ENCODE measurements around the gene APOH.
A peak's percentile ranks its signal among the peaks of the same experiment; 100 is the strongest.
"Not testable (repeated sequence)": the region's sequence is repeated elsewhere in the genome, so short reads cannot be mapped to it uniquely, and the experiment has no call there.

The APOH gene

GRCh38 chr17:66262767-66263166 lies 33.6 kb upstream of the APOH start:
- H4K8ac ChIP-seq (ENCODE audit: low read depth, low read length) = no peak overlapping the region
- no peak overlapping the region for H3K9ac ChIP-seq (ENCODE audit: low read length)
- no peak overlapping the region for H2BK15ac ChIP-seq (replicated peaks; ENCODE audit: low read depth)
- H2AK5ac ChIP-seq (ENCODE audit: low read length) = no peak overlapping the region
- no peak for DNase-seq
- no peaks in the 10 kb centered on the region for H3K79me1 ChIP-seq (ENCODE audit: low read length)
- H3K36me3 ChIP-seq (ENCODE audit: control insufficient read depth, insufficient read depth, low read length) = no peaks in the 10 kb centered on the region
- H3K4me3 ChIP-seq (ENCODE audit: low read length) = no peak overlapping the region
- no peak overlapping the region for H4K5ac ChIP-seq (ENCODE audit: low read length)
- H3K27ac ChIP-seq (ENCODE audit: low read depth, low read length) = no peak overlapping the region
- no peak overlapping the region for H3K23ac ChIP-seq (ENCODE audit: low read length)
- no peak overlapping the region for H3K18ac ChIP-seq (ENCODE audit: low read length)
- no peak overlapping the region for H3K56ac ChIP-seq (ENCODE audit: low read length)
- H2BK5ac ChIP-seq (ENCODE audit: low read length) = no peak overlapping the region
- H3K4ac ChIP-seq (ENCODE audit: low read depth, low read length) = no peak overlapping the region
- no peaks in the 10 kb centered on the region for H3K4me1 ChIP-seq (ENCODE audit: control insufficient read depth, low read depth, low read length)
- no peak overlapping the region for H3K4me2 ChIP-seq (ENCODE audit: low read length)
- H3K27me3 ChIP-seq (ENCODE audit: insufficient read depth, low read length, poor library complexity) = no peaks in the 10 kb centered on the region
- no peak overlapping the region for H2BK120ac ChIP-seq (ENCODE audit: low read depth, low read length)
- no peaks in the 10 kb centered on the region for H3K79me2 ChIP-seq (ENCODE audit: control insufficient read depth, insufficient read depth, low read length)
- no CpG with 5 or more reads among the region's 2 CpGs for WGBS (ENCODE audit: extremely low coverage, insufficient coverage, low lambda C conversion rate)

GRCh38 chr17:66260688-66261087 lies 31.5 kb upstream of the APOH start:
- H4K8ac ChIP-seq (ENCODE audit: low read depth, low read length) = no peak overlapping the region
- H3K4me3 ChIP-seq (ENCODE audit: low read length) = no peak overlapping the region
- no peak overlapping the region for H3K9ac ChIP-seq (ENCODE audit: low read length)
- H2AK5ac ChIP-seq (ENCODE audit: low read length) = no peak overlapping the region
- no peak overlapping the region for H2BK120ac ChIP-seq (ENCODE audit: low read depth, low read length)
- no peaks in the 10 kb centered on the region for H3K79me1 ChIP-seq (ENCODE audit: low read length)
- H3K27me3 ChIP-seq (ENCODE audit: insufficient read depth, low read length, poor library complexity) = no peaks in the 10 kb centered on the region
- no peak overlapping the region for H2BK5ac ChIP-seq (ENCODE audit: low read length)
- no peak overlapping the region for H3K4me2 ChIP-seq (ENCODE audit: low read length)
- no CpG with 5 or more reads among the region's 1 CpG for WGBS (ENCODE audit: extremely low coverage, insufficient coverage, low lambda C conversion rate)
- H3K18ac ChIP-seq (ENCODE audit: low read length) = no peak overlapping the region
- H3K4ac ChIP-seq (ENCODE audit: low read depth, low read length) = no peak overlapping the region
- H3K23ac ChIP-seq (ENCODE audit: low read length) = no peak overlapping the region
- H3K56ac ChIP-seq (ENCODE audit: low read length) = no peak overlapping the region
- no peak overlapping the region for H2BK15ac ChIP-seq (replicated peaks; ENCODE audit: low read depth)
- no peaks in the 10 kb centered on the region for H3K36me3 ChIP-seq (ENCODE audit: control insufficient read depth, insufficient read depth, low read length)
- DNase-seq = no peak
- no peaks in the 10 kb centered on the region for H3K79me2 ChIP-seq (ENCODE audit: control insufficient read depth, insufficient read depth, low read length)
- H4K5ac ChIP-seq (ENCODE audit: low read length) = no peak overlapping the region
- no peak overlapping the region for H3K27ac ChIP-seq (ENCODE audit: low read depth, low read length)
- H3K4me1 ChIP-seq (ENCODE audit: control insufficient read depth, low read depth, low read length) = no peaks in the 10 kb centered on the region

DNA sequence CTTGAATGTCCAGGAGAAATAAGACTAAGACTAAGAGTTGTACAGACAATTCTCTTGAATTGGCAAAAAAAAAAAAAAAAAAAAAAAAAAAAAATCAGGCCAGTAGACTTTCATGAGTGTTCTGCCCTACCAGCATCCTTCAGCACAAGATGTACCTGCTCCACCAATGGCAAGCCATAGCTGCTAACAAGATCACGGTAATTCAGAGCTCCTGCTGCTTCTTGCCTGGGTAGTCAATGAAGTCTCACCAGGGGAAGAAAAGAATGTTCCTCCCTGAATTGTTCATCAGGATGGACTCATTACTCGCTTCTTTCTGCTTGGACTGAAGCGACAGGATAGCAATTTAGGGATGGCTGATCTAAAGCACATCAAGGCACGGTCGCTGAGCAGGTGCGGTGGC lies 31.1 kb upstream of the APOH start:
- H2AK5ac ChIP-seq (ENCODE audit: low read length) = no peak overlapping the region
- no peak overlapping the region for H3K23ac ChIP-seq (ENCODE audit: low read length)
- H3K79me1 ChIP-seq (ENCODE audit: low read length) = no peaks in the 10 kb centered on the region
- no peaks in the 10 kb centered on the region for H3K36me3 ChIP-seq (ENCODE audit: control insufficient read depth, insufficient read depth, low read length)
- no peak overlapping the region for H2BK5ac ChIP-seq (ENCODE audit: low read length)
- no peak overlapping the region for H2BK15ac ChIP-seq (replicated peaks; ENCODE audit: low read depth)
- no peaks in the 10 kb centered on the region for H3K27me3 ChIP-seq (ENCODE audit: insufficient read depth, low read length, poor library complexity)
- DNase-seq = no peak
- no peak overlapping the region for H3K27ac ChIP-seq (ENCODE audit: low read depth, low read length)
- no CpG with 5 or more reads among the region's 6 CpGs for WGBS (ENCODE audit: extremely low coverage, insufficient coverage, low lambda C conversion rate)
- H3K4me2 ChIP-seq (ENCODE audit: low read length) = no peak overlapping the region
- no peak overlapping the region for H3K4me3 ChIP-seq (ENCODE audit: low read length)
- H3K4ac ChIP-seq (ENCODE audit: low read depth, low read length) = no peak overlapping the region
- H4K5ac ChIP-seq (ENCODE audit: low read length) = no peak overlapping the region
- no peak overlapping the region for H3K9ac ChIP-seq (ENCODE audit: low read length)
- no peak overlapping the region for H3K18ac ChIP-seq (ENCODE audit: low read length)
- H2BK120ac ChIP-seq (ENCODE audit: low read depth, low read length) = no peak overlapping the region
- H3K56ac ChIP-seq (ENCODE audit: low read length) = no peak overlapping the region
- no peak overlapping the region for H4K8ac ChIP-seq (ENCODE audit: low read depth, low read length)
- H3K4me1 ChIP-seq (ENCODE audit: control insufficient read depth, low read depth, low read length) = no peaks in the 10 kb centered on the region
- no peaks in the 10 kb centered on the region for H3K79me2 ChIP-seq (ENCODE audit: control insufficient read depth, insufficient read depth, low read length)

- Histone ChIP-seq H3K4me3 (ENCODE audit: low read length) (no peak overlapping the region), H3K4me1 (ENCODE audit: control insufficient read depth, low read depth, low read length) (no peaks in the 10 kb centered on the region), H3K79me1 (ENCODE audit: low read length) (no peaks in the 10 kb centered on the region), H3K79me2 (ENCODE audit: control insufficient read depth, insufficient read depth, low read length) (no peaks in the 10 kb centered on the region), H3K27me3 (ENCODE audit: insufficient read depth, low read length, poor library complexity) (no peaks in the 10 kb centered on the region), H4K8ac (ENCODE audit: low read depth, low read length) (no peak overlapping the region), H3K9ac (ENCODE audit: low read length) (no peak overlapping the region), H3K4ac (ENCODE audit: low read depth, low read length) (no peak overlapping the region), H2BK5ac (ENCODE audit: low read length) (no peak overlapping the region), H3K27ac (ENCODE audit: low read depth, low read length) (no peak overlapping the region), H3K18ac (ENCODE audit: low read length) (no peak overlapping the region), H3K56ac (ENCODE audit: low read length) (no peak overlapping the region), H2BK120ac (ENCODE audit: low read depth, low read length) (no peak overlapping the region), H3K4me2 (ENCODE audit: low read length) (no peak overlapping the region), H2BK15ac (replicated peaks; ENCODE audit: low read depth) (no peak overlapping the region), H4K5ac (ENCODE audit: low read length) (no peak overlapping the region), H2AK5ac (ENCODE audit: low read length) (no peak overlapping the region), H3K23ac (ENCODE audit: low read length) (no peak overlapping the region), H3K36me3 (ENCODE audit: control insufficient read depth, insufficient read depth, low read length) (no peaks in the 10 kb centered on the region)
- WGBS (ENCODE audit: extremely low coverage, insufficient coverage, low lambda C conversion rate) = 100% methylated on average over 1 of the region's 3 CpGs
- no peak for DNase-seq
Measured at GRCh38 chr17:66255527-66255971, 26.3 kb upstream of the APOH start.

GRCh38 chr17:66255112-66255511 lies 25.9 kb upstream of the APOH start:
- no peak overlapping the region for H3K4me2 ChIP-seq (ENCODE audit: low read length)

DNA sequence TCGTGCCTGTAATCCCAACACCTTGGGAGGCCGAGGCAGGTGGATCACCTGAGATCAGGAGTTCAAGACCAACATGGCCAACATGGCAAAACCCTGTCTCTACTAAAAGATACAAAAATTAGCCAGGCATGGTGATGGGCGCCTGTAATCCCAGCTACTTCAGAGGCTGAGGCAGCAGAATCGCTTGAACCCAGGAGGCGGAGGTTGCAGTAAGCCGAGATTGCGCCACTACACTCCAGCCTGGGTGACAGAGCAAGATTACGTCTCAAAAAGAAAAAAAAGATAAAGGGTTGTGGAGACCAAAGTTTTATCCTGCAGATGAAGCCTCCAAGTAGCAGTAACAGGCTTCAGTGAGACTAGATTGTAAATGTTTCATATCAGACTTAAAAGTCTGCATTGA lies 24.2 kb upstream of the APOH start:
- not testable (repeated sequence) for H2BK120ac ChIP-seq (ENCODE audit: low read depth, low read length); H3K27me3 ChIP-seq (ENCODE audit: insufficient read depth, low read length, poor library complexity); H3K4me2 ChIP-seq (ENCODE audit: low read length); H3K4me3 ChIP-seq (ENCODE audit: low read length); DNase-seq; H3K79me1 ChIP-seq (ENCODE audit: low read length); H3K9ac ChIP-seq (ENCODE audit: low read length); H4K8ac ChIP-seq (ENCODE audit: low read depth, low read length); H3K23ac ChIP-seq (ENCODE audit: low read length); H3K36me3 ChIP-seq (ENCODE audit: control insufficient read depth, insufficient read depth, low read length); H2BK15ac ChIP-seq (replicated peaks; ENCODE audit: low read depth); H3K27ac ChIP-seq (ENCODE audit: low read depth, low read length); H3K56ac ChIP-seq (ENCODE audit: low read length); H2AK5ac ChIP-seq (ENCODE audit: low read length); H3K4me1 ChIP-seq (ENCODE audit: control insufficient read depth, low read depth, low read length); H3K79me2 ChIP-seq (ENCODE audit: control insufficient read depth, insufficient read depth, low read length); H2BK5ac ChIP-seq (ENCODE audit: low read length); H3K4ac ChIP-seq (ENCODE audit: low read depth, low read length); H3K18ac ChIP-seq (ENCODE audit: low read length); H4K5ac ChIP-seq (ENCODE audit: low read length)
- no CpG with 5 or more reads among the region's 8 CpGs for WGBS (ENCODE audit: extremely low coverage, insufficient coverage, low lambda C conversion rate)

More at GRCh38 chr17:66255112-66255511, 25.9 kb upstream of the APOH start:
- H2BK120ac ChIP-seq (ENCODE audit: low read depth, low read length) = no peak overlapping the region
- H2BK5ac ChIP-seq (ENCODE audit: low read length) = no peak overlapping the region
- H3K18ac ChIP-seq (ENCODE audit: low read length) = no peak overlapping the region
- no peak overlapping the region for H2BK15ac ChIP-seq (replicated peaks; ENCODE audit: low read depth)
- H3K36me3 ChIP-seq (ENCODE audit: control insufficient read depth, insufficient read depth, low read length) = no peaks in the 10 kb centered on the region
- H3K27ac ChIP-seq (ENCODE audit: low read depth, low read length) = no peak overlapping the region
- H3K79me1 ChIP-seq (ENCODE audit: low read length) = no peaks in the 10 kb centered on the region
- H4K8ac ChIP-seq (ENCODE audit: low read depth, low read length) = no peak overlapping the region
- no peaks in the 10 kb centered on the region for H3K4me1 ChIP-seq (ENCODE audit: control insufficient read depth, low read depth, low read length)
- no peaks in the 10 kb centered on the region for H3K27me3 ChIP-seq (ENCODE audit: insufficient read depth, low read length, poor library complexity)
- H2AK5ac ChIP-seq (ENCODE audit: low read length) = no peak overlapping the region
- no peak overlapping the region for H3K56ac ChIP-seq (ENCODE audit: low read length)
- no peak overlapping the region for H3K23ac ChIP-seq (ENCODE audit: low read length)
- no peak overlapping the region for H3K4ac ChIP-seq (ENCODE audit: low read depth, low read length)
- H3K9ac ChIP-seq (ENCODE audit: low read length) = no peak overlapping the region
- H3K79me2 ChIP-seq (ENCODE audit: control insufficient read depth, insufficient read depth, low read length) = no peaks in the 10 kb centered on the region
- WGBS (ENCODE audit: extremely low coverage, insufficient coverage, low lambda C conversion rate) = 100% methylated on average over 1 of the region's 4 CpGs
- H4K5ac ChIP-seq (ENCODE audit: low read length) = no peak overlapping the region
- peak; percentile 72 for DNase-seq
- H3K4me3 ChIP-seq (ENCODE audit: low read length) = no peak overlapping the region
